HG03521 (cell line): ENCODE measurements around the gene PNLIPRP3.

ENCODE experiments used
- ATAC-seq: cut with Tn5 transposase; IDR thresholded peaks from one replicate; pipeline ENCODE4 v1.9.1; 2021; ENCODE audit warnings: mild to moderate bottlenecking, moderate library complexity; ENCODE audit not compliant: unreplicated experiment

The PNLIPRP3 gene

DNA sequence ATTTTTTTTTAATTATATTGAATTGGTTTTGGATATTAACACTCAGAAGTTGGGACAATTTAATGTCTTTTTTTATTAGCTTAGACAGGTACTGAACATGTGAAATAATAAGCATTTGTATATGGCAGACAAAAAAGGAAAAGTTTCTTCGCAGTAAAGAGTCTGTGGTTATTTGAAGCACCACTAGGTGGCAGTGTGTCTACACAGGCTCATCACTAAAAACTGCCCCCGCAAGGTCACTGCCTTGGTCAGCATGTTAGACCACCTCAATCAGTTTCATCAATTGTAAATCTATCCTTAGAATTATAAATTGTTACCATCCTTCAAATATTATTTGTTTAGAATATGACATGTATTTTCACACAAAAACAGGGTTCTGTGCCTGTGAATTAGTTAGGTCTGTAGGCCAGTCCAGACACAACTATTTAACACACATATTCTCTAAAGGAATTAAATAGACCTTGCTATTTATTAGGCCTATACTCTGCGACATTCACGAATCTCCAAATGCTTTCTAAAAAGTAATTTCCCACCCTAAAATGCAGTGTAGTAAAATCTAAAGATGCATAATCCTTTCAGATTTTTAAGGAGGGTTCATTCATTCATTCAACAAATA is 17.0 kb downstream of the PNLIPRP3 start:
- no peak for ATAC-seq

DNA sequence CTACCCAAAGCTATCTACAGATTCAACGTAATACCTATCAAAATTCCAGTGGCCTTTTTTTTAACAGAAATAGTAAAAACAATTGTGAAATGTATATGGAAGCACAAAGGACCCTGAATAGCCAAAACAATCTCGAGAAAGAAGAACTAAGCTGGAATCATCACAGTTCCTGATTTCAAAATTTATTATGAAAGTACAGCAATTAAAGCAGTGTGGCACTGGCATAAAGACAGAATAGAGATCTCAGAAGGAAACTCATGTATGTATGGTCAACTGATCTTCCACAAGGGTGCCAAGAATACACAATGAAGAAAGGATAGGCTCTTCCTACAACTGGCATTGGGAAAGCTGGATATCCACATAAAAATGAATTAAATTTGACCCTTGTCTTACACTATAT is 23.2 kb downstream of the PNLIPRP3 start:
- ATAC-seq: no peak

DNA sequence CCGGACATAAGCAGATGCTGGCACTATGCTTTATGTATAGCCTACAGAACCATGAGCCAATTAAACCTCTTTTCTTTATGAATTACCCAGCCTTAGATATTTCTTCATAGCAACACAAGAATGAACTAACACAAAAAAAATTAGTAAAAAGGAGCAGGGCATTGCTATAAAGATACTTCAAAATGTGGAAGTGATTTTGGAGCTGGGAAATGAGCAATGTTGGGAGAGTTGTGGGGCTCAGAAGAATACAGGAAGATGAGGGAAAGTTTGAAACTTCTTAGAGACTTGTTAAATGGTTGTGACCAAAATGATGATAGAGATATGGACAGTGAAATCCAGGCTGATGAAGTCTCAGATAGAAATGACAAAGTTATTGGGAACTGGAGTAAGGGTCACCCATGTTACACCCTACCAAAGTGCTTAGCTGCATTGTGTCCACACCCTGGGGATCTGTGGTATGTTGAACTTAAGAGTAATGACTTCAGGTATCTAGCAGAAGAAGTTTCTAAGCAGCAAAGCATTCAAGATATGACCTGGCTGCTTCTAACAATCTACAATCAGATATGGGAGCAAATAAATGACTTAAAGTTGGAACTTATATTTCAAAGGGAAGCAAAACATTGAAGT is 24.2 kb downstream of the PNLIPRP3 start:
- ATAC-seq: no peak

DNA sequence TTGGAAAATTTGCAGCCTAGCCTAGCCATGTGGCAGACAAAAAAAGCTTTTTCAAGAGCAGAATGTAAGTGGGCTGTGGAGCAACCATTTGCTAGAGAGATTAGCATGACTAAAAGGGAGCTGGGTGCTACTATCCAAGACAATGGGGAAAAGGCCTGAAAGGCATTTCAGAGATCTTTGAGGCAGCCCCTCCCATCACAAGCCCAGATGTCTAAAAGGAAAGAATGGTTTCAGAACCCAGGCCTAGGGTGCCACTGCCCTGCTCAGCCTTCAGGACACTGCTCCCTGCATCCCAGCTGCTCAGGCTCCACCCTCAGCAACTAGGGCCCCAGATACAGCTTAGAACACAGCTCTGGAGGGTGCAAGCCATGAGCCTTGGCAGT is 24.7 kb downstream of the PNLIPRP3 start:
- ATAC-seq: no peak

DNA sequence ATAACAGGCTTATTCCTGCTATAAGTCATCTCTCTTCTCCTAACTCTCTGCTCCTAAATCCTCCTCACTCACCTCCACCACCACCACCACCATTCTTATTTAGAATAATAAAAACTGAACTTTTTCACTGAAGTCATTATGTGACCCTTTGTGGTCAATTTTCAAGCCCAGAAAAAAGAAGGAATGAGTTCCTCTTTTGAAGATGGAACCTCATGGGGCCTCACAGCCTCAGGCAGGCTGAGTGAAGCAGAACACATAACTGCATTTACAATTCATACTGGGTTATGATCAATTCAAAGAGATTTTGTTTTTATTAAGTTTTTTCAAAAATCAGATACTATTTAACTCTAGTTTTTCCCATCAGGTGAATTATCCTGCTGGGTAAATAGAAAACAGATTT is 29.8 kb downstream of the PNLIPRP3 start:
- ATAC-seq: no peak

DNA sequence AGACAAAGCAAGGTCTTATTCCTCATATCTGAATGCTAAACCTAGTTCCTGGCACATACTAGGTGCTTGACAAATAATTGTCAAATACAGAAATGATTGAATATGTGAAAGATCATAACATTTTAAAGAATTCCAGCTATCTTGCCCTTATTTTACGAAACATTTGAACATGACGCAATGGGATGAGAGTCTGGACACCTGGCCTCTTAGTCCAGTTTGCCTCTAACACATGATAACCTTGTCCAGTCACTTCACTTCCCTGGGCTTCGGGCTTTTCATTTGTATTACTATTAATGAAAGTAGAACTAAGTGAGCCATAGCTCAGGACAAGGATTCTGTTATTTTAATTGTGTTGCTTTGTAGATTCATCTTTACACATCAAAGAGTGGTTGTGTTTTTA is 32.6 kb downstream of the PNLIPRP3 start:
- ATAC-seq: no peak

DNA sequence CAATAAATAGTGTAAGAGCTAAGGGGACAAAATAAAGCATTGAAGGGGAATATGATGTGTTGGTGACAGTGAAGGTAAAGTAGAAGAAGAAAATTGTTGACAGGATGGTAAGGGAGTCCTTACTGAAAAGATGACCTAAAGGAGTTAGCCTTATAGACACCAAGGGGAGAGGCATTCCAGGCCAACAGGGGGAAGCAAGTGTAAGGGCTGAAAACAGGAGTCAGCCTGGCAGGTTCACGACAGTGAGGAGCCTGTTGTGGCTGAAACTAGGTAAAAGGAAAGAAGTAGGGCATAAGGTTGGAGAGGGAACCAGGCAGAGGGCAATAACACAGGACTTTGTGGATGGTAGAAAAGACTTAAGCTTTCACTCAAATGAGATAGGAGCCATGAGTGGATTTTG is 34.0 kb downstream of the PNLIPRP3 start:
- ATAC-seq: no peak

DNA sequence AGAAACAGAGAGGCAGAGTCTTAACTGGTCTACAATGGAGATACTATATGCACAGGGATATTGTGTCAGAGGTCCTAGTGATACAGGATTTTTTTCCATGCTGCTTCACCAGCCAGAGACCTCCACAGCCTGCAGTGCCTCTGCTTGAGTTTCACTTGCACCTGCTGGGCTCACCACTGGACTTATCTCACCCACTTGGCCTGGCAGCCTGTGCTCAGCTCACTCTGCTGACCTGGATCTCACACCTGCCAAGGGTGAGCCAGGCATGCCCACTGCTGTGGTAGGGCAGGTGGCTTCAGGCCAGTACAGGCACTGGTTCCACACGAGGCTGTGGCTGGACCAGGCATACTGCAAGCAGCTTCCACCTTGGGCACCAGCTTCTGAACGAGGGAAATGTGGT is 36.6 kb downstream of the PNLIPRP3 start:
- no peak for ATAC-seq

DNA sequence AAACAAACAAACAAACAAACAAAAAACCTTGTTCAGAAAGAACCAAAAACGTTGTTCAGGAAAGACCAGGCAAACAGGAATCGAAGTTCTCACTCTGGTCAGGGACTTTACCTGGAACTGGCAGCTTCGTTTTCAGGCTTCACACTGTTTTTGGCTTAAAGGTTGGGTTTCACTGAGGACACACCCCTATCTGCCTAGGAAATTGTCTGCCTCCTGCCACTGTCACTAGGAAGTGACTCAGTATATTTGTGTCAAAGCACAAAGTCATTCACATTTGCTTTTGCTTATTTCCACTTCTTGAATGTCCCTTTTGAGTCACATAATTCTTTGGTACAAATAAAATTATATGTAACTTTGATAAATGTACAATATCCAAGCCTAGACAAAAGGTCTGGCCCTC is 37.9 kb downstream of the PNLIPRP3 start:
- ATAC-seq: no peak

DNA sequence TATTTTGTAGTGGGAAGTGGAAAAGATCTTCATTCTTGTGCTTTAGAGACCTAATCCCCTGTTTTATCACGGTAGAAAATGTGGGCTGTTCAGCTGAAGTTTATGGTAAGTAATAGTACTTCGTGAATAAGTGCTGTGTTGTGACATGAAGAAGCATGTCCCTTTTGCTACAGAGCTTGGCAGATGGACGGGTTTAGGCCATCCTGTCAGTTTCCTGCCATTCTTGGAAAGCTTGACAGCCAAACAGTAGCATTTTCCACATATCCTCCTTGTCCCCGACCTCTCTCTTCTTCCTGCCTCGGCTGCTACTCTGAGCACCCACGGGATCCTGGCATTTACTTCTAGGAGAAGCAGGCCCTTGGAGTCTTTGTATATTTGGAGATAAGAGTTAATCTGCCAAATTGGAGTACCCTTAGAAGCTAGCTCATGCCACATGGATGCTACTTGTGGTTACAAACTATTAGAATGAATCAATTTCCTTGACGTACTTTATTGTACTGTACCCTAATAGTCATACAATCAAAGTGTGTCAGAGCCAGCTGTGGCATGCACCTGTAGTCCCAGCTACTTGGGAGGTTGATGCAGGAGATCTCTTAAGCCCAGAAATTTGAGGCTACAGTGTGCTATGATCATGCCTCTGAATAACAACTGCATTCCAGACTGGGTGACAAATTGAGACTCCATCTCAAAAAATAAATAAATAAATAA is 39.2 kb downstream of the PNLIPRP3 start:
- ATAC-seq: no peak

DNA sequence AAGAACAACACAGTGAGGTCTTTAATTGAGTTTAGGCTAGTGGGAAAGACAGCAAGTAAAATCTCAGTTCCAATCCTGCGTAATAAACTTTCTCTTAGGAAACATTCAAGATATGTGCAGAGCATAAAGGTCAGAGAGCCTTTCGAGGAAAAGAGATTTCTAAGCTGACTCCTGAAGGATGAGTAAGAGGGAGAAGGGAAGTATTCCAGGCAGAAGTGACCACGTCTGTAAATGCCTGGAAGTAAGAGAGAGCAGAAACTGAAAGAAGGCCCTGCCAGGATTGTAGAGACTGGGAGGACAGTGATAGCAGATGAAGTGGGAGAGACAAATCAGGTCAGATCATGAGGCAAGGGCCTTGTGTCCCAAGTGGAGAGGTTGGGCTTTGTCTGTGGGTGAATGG is 41.8 kb downstream of the PNLIPRP3 start:
- ATAC-seq: no peak

DNA sequence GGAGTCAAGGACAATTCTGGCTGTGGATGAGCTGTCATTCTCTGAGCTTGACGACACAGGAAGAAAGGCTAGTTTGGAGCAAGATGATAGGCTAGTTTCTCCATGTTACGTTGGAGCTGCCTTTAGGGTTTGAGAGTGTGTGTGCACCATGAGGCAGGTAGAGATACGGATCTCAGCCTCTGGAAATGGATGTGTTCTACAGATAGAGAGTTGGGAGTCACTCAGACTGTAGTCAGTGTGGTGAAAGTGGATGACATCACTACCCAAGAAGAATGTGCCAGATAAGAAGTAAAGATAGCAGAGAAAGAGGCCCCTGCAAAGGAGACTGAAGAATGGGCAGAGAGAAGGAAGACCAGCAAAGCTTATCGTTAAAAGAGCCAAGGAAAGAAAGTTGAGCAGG is 42.4 kb downstream of the PNLIPRP3 start:
- no peak for ATAC-seq

DNA sequence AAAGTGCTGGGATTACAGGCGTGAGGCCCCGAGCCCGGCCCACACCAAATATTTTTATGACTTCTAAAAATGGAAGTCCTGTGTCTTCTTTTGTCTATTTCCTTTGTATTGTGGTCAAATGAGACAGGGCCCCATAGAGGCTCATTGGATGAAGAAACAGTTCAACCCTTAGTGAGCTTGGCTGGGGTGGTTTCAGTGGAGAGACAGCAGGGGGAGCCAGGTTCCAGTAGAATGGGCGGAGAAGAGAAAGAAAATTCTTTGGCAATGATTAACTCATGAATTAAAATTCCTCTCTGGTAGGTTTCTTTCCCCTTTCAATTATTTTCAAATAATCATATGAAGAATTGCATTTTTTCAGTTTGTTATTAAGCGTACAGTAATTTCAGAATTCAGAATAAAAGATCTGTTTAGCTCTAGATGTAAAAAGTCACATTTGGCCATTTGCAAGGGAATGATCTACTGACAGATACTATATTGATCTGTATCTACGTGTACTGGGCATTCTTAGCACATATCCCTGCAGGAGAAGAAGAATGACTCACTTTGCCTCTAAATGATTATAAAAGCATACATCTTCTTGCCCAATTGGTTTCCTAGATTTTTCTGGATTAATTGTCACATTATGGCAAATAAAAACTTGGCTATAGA is 43.2 kb downstream of the PNLIPRP3 start:
- ATAC-seq: no peak

DNA sequence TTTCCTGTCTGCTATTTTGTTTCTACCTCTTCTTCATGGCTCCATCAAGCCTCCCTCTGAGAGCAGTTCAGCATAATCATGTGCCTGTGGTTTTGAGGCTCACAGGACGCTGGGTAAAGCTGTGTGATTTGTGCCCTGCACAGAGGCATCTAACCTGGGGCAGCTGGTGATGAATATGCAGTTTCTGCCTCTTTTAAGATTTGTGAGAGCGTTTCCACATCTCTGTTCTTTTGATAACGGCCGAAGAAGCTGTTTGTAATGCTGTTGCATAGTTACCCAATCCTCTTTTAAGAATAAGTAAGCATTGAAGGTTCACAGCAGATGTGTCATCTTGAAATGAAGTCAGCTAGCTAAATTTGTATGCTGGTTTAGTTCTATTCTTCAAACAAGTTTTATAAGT is 45.2 kb downstream of the PNLIPRP3 start:
- ATAC-seq: no peak

DNA sequence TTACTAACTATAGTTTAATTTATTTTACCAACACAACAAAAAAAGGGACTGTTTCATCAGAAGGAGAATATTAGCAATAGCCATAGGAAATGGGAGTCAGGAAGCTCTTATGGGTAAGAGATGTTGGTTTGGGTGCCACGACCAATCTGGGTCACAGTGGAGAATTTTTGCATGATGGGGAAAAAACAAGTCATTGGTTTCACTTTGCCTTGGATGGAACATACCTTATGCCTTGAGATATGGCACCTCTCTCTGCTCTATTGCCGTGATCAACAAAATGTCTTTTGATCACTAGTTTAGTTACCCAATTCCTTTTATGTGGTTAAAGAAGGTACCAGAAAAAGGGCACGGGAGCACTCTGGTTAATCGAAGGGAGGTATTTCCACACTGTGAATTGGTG is 48.2 kb downstream of the PNLIPRP3 start:
- ATAC-seq: no peak

DNA sequence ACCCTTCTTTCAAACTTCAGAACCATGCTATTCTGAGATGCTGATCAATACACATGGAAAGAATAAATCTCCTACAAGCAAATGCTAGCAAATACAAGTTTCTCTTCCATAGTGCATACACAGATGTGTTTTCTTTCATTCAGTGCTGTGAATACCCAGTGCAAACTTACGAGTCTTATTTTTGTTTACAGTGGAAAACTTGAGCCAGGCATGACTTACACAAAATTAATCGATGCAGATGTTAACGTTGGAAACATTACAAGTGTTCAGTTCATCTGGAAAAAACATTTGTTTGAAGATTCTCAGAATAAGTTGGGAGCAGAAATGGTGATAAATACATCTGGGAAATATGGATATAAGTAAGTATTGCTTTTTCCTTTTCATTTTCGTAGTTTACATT is 48.8 kb downstream of the PNLIPRP3 start:
- ATAC-seq: no peak

DNA sequence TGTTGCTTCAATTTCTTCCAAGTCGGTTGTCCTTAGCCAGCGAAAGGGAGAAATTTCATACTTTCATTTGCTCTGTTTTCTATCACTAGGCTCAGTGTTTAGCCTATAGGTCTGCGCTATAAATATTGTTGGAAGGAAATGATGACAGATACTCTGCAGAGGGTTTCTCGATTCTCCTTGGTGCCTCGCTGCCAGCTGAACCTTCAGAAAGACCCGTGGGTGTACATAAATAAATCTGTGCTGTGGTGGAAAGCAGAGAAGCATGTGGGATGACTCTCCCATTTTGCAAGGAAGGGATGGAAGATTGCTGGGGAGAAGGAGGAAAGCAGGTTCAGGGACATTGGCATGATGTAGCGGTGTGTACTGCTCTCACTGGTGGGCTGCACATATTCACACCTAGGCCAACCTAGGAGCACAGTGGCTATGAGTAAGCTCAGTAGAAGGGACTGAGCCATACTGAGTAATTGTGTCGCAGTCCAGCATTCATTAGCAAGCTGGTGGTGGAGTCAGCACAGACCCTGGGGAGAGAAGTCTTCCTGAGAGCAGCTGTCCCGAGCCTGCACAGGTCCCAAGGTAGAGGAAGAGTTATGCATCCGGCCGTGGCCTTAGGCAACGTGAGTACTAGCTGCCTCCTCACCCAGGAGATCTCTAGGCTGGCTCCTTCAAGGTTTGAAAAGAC is 50.5 kb downstream of the PNLIPRP3 start:
- ATAC-seq: no peak

DNA sequence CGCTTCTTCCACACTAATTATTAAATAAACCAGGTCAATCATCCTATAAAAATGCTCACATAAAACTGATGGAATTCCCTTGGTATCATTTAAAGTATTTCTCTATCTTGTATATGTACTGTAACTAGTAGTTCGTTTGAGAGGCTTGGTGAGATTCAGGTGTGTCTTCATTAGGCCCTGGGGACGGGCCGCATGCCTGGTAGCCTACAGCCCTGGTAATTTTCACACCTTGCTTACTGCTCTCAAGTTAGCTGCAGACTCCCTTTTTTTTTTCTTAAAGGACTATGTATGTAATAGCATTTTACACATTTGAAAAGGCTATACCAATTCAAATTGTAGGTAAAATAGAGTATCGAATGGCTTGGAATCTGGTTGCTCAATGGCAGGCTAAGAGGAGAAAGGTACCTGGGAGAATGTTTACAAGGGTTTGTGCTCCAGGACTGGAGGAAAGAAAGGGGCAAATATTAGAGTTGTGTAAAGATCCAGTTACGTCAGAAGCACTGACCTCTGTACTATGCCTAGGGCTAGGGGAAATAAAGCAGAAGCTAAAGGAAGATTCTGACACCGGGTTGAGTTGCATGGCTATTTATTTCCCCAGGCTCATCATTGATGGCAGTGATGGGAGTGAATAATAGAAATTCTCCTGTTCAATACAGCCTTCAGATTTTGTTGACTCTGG is 59.3 kb downstream of the PNLIPRP3 start:
- ATAC-seq: no peak

DNA sequence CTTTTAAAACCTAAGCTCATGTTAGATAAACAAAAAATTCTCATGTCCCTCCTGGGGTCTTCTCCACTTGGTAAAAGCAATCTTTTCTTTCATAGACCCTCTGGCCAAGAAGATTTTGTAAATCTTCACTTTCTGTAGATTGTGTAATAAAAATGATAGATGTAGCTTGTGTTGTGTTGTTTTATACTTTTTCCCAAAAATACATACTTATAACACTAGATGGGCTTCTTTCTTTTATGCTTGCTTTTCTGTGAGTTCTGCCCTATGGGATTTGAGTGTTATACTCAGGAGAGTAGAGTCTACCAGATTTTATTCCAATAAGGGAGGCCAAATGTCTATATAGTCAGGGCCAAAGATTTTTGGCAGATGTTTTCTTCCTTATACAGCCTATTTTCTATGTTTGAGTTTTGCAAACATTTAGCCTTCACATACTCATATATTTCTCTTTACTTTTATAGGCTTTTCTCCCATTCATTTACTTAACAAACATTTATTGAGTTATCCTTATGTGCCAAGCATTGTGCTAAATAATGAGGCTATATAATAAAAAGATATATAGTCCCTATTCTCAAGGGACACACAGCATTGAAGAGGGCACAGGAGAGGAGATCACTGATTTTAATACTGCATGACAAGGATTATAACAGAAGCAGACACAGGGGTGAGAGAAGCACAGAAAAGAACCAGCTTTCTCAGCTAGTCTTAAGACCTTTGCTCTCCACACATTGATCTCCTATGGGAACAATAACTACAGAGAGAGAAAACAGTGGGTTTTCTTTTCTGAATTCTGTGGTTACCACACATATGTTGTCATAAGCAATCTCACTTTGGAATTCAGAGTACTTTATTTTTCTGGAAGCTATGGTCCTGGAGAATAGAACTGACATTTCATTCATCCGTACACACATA is 60.1 kb downstream of the PNLIPRP3 start:
- ATAC-seq: no peak

DNA sequence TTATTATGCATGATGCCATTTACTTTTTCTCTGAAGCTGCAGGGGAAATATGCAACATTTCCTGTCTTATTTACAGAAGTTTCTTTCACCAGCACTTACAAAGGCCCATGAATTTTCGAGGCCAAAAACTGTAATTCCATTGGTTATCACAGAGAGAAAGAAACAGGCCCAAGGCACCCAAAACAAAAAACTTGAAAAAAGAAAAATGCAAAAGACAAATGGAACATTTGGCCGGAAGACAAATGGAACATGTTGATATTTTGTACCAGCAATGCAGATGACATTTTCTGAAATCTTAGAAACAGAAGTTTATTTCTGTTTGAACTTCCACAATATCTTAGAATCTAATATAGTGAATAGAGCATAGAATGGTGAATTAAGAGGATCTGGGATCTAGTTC is 61.8 kb downstream of the PNLIPRP3 start:
- ATAC-seq: no peak
